GM19372 (cell line): ENCODE results near the gene FLRT2.

ENCODE experiments used
- ATAC-seq: cut with Tn5 transposase; IDR thresholded peaks from one replicate; pipeline ENCODE4 v1.9.1; 2021; ENCODE audit warnings: mild to moderate bottlenecking, low read depth, moderate library complexity; ENCODE audit not compliant: unreplicated experiment

FLRT2 gene

DNA sequence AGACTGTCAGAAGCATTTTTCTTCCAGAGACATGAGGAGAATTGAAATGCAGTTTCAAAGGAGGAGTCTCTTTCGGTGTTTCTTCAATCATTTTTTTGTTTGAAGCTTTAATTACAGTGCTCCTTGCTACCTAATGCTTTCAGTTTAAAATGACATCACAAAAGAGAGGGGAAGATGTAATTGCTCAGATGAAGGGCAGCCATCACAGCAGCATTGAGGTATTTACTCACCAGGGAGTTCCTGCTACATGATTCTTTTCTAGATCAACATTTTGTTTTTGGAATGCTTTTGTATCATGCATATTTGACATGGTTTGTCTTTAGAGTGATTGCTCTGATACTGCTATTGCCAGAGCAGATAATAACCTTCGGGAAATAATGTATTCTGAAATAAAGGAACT is 28.6 kb downstream of the FLRT2 start:
- no peak for ATAC-seq

DNA sequence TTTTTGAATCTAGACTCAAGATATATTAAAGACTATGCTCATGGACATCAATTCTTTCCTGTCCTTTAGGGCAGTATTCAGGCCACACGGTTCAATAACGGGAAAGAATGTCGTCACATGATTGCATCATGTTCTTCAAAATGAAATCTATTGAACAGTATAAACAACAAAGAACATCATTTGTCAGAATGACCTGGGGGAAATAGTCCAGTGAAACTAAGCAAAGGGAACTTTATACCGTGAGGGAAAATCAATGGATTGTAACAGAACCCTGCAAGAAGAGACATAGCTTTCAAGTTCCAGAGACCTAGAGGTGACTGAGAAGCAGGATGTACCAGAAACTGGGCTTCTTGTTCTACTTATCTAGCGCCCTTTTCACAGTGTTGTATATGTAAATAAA is 32.7 kb downstream of the FLRT2 start:
- ATAC-seq = no peak

DNA sequence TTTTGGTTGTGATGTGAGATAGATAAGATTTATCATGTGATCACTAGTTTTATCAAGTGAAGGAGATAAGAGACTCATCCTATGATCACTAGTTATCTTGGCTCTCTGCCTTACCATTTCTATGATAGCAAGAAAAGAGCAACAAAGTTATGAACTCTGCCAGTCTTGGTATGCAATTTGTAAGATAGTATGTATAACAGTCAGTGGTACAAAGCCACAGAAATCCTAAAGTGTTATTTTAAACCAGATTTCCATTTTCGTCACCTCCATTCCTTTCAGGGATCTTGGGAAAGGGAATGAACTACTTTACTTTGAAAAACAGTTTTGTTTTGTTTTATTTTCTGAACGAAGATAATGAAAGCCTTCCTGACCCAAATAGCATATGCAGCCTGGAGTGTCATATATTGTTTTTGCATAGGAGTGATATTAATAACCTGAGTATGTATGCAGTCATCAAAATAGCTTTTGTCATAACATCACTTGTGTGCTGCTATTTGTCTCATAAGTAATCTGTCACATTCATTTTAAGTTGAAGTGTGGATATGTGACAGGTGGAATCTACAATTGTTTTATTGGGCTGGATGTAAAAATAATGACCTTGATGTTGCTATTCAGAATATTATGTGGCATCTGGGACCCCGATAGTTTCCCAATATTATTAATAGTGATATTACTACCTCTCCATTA is 35.0 kb downstream of the FLRT2 start:
- ATAC-seq = no peak

DNA sequence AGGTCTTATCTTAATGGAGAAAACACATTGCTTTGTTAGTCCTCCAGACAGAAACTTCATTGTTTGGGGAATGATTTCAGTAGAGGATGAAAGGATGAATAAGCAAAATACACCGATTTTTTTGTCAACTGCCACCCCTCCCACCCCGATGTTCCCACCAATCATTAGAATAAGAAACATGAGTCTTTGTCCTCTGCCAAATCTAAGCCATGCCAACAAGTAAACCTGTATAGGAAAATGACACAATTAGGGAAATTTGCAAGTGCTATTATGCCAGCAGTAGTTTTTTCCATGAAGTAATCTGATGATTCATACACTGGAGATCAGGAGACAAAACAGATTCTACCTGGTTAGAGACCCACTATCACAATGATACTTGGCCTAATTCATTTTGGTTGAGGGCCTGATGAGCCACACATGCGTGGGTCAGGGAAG is 35.9 kb downstream of the FLRT2 start:
- ATAC-seq = no peak

DNA sequence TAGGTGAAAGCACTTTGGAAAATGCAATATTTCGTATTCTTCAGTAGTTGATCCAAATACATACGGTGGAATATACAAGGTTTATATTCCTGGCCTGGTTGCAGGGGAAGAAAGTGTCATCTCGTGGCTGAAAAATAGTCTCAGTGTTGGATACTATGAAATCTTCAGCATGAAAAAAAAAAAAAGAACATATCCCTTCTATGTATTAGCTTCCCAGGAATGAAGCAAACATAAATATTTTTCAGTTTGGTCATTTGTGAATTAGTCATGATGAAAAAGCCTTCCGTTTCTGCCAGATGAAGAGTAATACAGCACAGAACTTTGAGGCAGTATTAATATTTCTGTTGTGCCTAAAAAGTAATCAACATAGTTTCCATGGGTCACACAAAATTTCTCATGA is 36.7 kb downstream of the FLRT2 start:
- ATAC-seq = no peak

DNA sequence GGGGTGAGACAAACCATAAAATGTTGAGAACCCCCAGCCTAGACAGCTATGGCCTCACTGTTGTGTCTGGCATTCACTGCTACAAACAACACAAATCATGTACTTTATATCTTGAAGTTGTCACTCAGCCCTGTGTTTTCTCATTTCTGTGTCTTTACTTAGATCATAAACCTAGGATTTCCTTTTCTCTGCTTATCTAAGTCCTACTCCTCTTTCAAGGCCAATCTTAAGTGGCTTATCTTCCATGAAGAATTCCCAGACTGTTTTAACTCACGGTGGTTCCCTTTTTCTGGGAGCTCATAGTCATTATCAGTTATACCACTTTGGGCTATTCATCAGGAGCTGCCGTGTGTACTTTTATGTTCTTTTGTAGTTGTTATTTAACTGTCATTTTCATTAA is 42.1 kb downstream of the FLRT2 start:
- ATAC-seq = no peak

DNA sequence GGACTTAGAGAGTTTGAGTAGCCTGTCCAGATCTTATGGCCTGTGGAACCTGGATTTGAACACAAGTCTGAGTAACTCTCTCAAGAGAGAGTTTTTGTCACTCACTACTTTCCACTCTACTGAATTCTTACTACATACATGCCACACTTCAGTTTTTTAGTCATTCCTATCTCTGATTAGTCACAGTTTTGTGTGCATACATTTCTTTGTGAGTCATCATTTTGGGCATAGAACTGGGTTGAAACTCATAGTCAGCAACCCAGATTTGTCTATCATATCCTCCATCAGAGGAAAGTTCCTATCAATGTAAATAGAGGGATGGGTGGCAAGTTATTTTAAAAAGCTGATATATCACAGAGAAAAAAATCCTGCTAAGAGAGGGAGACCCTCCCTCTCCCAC is 42.9 kb downstream of the FLRT2 start:
- ATAC-seq = no peak

DNA sequence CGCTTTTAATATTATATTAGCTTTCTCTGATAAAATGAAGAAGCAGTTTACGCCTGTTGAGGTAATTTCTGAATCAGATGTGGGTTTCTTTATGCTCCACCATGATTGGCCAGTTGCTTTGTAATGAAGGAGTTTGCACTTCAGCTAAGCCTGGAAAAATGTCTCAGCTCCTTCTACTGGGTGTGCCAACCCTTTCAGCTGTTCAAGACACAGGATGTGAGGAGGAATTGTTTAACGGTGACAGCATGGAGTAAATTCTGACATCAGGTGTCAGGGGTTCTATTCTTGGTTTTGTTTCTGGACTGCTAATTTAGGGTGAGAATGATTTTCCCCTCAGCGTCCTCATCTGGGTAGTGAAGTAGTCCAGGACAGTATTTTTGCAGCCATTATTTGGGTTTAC is 43.5 kb downstream of the FLRT2 start:
- ATAC-seq = no peak

DNA sequence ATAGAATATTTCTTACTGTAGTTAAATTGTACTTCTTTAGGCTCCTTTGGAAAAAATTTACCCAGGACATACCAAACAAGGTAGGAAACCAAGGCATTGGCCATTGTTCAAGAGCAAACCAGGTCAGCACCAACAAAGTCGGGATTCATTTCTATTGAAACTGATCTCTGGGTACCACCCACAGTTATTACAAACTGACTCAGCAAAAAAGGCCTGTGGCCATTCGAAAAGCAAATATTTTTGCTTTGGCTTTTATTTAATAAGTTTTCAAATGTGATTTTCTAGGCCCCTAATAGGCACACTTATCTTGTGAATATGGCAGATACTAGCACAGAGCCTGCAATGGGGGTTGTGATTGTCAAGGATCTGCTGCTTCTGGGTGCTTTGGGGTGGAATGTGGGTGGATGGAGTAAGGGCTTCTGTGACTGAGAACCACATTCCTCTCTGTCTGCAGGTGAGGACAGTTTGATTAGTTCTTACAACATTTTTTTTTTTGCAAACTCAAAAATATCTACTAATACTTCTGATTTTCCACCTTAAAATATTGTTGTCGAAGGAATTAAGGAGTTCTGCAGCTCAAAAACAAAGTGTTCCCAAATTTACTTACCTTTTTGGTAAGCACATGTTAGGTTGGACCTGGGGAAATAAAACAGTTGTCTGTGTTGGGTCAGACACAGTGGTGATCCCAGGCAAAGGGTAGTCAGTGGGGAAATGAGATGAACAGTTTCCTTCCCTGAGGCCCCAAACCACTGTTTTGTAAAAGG is 45.1 kb downstream of the FLRT2 start:
- no peak for ATAC-seq

DNA sequence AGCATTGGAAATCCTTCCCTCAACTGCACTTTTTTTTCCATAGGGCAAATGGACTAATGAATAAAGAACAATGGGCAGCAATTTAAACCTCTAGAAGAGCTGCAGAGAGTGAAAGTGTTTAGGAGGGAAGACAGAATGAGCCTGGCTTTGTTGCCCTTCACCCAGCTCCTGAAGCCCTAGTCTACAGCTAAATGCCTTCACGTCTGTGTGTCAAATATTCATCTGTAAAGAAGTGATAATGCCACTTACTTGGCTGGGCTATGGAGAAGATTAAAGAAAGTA is 45.6 kb downstream of the FLRT2 start:
- no peak for ATAC-seq

DNA sequence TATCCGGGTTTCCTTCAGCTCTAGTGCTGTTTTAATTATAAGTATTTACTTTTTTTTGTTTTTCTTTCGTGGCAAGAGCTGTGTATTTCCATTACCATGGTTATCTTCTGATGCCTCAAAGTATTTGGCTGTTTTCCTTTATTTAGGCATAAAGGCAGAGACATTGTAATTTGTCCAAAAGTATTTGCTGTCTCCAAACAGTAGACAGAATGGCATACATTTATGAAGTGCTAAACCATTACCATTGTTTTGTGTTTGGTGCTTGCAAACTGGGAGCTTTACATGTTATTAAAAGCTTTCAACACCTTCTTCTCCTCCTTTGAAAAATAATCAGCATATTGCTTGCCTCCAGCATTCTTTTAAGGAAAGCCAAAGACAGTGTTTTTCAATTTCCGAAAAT is 46.3 kb downstream of the FLRT2 start:
- no peak for ATAC-seq

DNA sequence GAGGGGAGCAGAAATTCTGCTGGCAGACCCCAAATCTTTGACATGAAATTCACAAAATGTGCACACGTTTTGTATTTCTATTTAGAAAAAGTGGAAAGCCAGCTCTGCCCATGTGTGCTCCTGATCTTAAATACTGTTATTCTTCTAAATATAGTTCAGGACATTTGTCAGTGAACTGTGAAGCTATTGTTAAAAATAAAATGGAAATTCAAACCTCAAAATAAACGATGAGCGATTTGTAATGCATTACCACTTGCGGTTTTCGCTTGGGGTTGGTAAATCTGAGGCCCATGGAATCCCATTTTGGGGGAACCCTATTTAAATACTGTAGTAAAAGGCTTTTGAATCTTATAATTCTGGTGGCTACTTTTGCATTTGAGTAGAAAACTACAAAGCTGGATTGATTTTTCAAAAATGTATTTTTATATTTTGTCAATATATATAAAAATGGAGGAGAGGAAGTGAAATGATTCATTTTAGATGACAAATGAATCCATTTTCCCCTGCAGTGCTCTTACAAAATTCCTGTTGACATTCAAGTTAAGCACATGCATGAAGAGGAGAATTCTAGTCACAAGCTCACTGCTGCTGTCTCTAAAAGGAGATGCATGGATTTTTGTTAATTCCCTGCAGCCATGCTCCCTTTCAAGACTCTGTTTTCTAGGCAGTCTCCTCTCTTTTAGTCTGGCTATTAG is 47.1 kb downstream of the FLRT2 start:
- ATAC-seq = no peak

DNA sequence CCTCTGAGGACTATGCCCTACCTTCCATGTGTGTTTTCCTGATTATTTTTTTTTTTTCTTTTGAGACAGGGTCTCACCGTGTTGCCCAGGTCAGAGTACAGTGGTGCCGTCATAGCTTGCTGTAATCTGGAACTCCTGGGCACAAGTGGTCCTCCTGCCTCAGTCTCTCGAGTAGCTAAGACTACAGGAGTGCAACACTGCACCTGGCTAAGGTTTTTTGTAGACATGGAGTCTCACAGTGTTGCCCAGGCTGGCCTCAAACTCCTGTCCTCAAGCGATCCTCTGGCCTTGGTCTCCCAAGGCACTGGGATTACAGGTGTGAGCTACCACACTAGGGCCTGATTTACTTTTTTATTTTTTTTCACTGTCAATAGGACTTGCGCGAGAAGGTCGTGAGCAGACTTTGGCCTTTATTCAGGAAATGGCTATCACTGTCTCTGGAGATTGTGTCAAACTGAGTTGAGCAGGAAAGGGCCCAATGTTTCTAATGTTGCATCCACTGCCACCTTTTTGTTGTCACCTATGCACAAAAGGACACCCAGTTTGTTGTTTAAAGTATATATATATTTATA is 47.7 kb downstream of the FLRT2 start:
- ATAC-seq = no peak

DNA sequence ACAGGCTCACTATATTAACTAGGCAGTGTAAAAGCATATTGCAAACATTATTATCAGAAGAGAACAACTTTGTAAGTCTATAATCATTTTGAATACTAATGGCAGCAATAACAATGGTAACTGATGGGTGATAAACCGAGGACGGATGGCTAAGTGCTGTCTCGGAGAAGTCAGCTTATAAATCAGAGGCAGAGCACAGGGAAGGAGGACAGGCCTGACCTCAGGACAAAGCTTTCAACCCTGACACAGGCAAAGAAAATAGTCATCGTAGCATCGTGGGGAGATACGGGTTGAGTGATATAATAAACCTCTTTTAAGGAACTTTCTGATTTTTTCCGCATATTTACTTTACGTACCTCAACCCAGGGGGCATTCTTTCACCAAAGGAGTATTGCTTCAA is 48.4 kb downstream of the FLRT2 start:
- ATAC-seq = no peak

DNA sequence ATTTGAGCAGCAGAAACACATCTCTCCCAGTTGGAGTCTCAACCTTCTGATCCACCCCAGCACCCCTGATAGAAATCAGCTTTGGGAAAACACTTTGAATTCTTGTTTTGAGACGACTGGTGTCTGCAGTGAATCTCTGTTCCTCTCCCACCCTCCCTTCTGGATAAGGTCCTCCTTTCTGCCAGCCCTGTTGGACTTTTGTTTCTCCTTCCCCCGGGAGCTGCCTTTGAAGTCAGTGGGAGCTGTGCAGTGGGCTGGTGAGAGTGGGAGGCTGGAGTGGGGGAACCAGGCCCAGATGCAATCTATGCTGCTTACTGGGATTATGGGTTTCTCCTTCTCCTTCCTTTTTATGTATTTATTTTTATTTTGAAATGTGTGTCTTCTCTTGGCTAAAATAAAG is 49.0 kb downstream of the FLRT2 start:
- ATAC-seq = no peak

DNA sequence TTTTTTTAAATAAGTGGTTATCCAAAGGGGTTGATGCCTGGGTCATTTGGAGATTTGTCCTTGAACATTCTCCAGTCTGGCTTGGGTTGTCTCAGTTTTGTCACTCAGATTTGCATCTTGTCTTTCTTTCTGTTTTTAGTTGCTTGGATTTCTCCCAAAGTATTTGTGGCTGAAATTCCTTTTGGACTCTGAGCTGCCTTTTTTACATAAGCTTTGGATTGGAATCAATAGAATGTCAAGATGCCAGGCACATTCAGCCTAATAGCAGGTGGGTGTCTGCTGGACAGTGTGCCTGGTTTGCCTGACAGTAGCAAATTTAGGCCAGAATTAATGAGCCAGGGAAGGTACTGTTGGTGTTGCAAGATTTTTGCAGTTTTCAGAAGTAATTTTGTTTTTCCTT is 50.0 kb downstream of the FLRT2 start:
- ATAC-seq = no peak

DNA sequence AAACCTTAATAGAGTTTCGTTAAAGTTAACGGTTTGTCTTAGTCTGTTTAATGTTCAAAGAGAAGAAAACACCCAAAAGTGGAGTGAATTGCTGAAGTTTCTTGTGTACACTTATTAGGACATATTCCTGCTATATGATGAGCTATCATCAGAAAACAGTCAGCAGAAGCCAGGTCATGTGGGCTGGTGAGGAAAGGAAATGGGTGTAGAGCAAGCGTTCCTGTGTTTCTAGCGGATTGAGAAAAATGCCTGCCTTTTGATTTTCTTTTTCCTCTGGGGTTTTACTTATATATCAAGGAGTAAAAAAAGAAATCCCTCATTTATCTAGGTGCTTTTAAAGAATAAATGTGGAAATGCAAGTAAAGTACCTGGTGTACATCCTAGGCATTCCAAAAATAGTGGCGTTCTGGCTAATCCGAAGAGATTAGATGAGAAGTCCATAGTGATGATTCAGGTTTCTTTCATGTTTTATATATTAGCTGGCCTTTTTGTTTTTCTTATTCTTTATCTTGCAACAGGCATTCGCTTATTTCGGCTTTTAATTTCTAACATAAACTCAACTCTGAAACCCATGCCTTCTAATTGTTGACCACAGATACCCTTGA is 50.7 kb downstream of the FLRT2 start:
- ATAC-seq = no peak

DNA sequence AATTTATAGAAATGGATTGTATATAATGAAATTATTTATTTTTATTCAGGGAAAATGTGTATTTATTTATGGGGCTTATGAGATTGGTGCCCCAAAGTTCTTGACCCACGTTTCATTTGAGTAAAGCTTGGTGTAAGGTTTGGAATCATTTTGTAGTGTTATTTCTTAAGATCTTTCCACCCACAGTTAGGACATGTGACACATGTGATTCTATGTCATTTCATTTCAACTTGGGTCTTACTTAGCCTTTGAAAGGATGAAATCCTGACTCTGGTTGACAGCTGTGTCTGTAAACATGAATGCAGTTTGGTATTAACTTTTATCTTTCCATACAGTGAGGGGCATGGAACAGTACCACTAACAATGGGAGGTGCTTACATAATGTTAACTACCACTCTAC is 51.7 kb downstream of the FLRT2 start:
- ATAC-seq = no peak

DNA sequence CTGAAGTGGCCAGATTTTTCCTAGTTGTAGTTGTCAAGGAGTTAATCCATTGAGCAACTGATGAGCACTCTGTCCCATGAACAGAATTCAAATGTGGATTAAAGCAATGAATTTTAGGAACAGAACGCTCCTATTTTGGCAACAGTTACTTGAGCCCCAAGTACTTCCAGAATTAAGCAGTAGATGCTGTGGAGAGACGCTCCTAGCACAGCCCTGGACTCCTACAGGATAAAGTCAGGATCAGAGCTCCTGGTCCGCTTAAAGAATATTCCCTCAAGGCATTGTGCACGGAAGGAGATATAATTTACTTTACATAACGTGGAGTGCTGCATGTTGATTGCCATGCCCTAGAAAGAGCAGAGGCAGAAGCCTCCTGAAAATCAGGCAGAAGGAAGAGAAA is 53.4 kb downstream of the FLRT2 start:
- ATAC-seq = no peak

DNA sequence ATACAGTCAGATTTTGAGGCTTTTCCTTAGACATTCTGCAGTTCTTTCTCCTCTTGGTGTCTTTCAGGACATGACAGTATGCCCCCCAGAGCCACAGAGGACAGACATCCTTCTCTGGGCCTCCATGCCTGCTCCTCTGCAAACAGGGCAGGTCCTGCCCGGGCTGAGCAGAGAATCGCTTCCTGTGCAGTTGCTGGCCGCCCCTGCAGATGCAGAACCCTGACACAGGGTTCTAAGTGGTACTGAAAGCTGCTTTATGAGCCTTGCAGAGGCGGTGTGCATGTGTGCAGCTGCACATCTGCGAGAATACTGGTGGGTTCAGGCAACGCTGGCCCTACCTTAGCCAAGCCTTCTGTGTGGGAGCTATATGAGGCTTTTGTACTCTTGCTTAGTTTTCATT is 54.5 kb downstream of the FLRT2 start:
- no peak for ATAC-seq

DNA sequence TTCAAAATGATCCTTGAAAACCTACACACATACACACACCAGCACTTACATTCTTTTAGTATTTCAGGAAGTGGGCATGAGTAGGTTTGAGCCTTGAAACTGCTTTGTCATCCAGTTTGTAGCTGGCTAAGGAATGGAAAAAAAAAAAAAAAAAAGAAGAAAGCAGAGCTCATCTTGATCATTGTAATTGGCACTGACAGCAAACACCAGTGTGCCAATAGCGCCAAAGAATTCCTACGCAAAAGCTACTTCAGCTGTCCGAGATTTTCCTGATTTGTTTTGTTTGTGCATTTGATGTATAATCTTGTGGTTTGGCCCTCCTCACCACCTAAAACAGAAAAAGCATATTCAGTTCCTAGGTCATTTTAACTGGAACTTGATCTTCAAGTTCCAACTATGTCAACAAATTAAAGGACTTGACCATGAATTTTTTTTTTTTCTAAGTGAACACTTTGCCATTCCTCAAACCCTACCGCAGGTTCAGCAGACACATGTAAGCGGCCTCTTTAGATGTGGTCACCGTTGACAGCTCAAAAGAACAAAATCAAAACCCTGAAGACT is 57.3 kb downstream of the FLRT2 start:
- ATAC-seq = no peak
